BLaER1 (cell line): ENCODE data around the gene ADPRH.

Source experiments
- H3K27ac ChIP-seq: shearing (Covaris generic); formaldehyde crosslinking; 2 replicates; pipeline ENCODE4 v1.8.1; 2022
- H3K27me3 ChIP-seq: shearing (Covaris generic); formaldehyde crosslinking; 2 replicates; pipeline ENCODE4 v1.8.1; 2022
- H3K36me3 ChIP-seq: shearing (Covaris generic); formaldehyde crosslinking; 2 replicates; pipeline ENCODE4 v1.8.1; 2022
- H3K4me1 ChIP-seq: shearing (Covaris generic); formaldehyde crosslinking; 2 replicates; pipeline ENCODE4 v1.8.1; 2022
- H3K4me2 ChIP-seq: shearing (Covaris generic); formaldehyde crosslinking; 2 replicates; pipeline ENCODE4 v1.8.1; 2022
- H3K4me3 ChIP-seq: shearing (Covaris generic); formaldehyde crosslinking; 2 replicates; pipeline ENCODE4 v1.8.1; 2022
- H3K9ac ChIP-seq: shearing (Covaris generic); formaldehyde crosslinking; 2 replicates; pipeline ENCODE4 v1.8.1; 2022
- H3K9me3 ChIP-seq: shearing (Covaris generic); formaldehyde crosslinking; 2 replicates; pipeline ENCODE4 v1.8.1; 2022
- H4K20me1 ChIP-seq: shearing (Covaris generic); formaldehyde crosslinking; 2 replicates; pipeline ENCODE4 v1.8.1; 2022
- Cebpa-rat ChIP-seq: shearing (Covaris generic); IDR thresholded peaks from 2 replicates; pipeline ENCODE4 v1.8.1; 2022

Gene ADPRH

DNA sequence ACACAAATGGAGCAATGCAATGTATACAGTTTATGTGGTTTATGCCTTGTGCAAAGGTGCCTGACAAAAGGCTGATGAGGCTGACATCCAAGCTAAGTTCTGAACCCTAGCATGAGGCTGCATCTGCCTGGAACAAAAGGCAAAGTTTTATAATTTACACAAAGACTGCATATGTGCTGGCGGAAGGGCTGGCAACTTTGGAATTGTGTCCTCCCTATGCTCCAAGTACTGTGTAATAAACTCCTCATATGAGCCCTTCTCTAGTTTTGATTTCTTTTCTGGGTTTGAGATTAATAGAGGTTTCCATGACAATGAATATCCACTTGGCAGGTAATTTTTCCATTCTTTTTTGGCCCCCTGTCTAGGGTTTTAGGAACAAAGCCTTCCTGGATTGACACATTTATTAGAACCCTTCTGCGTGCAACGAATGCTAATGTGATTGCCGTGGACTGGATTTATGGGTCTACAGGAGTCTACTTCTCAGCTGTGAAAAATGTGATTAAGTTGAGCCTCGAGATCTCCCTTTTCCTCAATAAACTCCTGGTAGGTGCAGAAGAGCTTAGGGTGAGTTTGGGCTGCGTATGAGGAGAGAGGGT is 29.2 kb downstream of the ADPRH start:
- H3K36me3 ChIP-seq: no peaks in the 10 kb centered on the region
- H3K27ac ChIP-seq: no peak overlapping the region
- no peak overlapping the region for H3K4me2 ChIP-seq
- no peak overlapping the region for H3K9ac ChIP-seq
- H3K9me3 ChIP-seq: no peaks in the 10 kb centered on the region
- no peaks in the 10 kb centered on the region for H4K20me1 ChIP-seq
- H3K4me3 ChIP-seq: no peak overlapping the region
- no peaks in the 10 kb centered on the region for H3K4me1 ChIP-seq
- TF ChIP-seq Cebpa-rat: no peak
- H3K27me3 ChIP-seq: no peaks in the 10 kb centered on the region

DNA sequence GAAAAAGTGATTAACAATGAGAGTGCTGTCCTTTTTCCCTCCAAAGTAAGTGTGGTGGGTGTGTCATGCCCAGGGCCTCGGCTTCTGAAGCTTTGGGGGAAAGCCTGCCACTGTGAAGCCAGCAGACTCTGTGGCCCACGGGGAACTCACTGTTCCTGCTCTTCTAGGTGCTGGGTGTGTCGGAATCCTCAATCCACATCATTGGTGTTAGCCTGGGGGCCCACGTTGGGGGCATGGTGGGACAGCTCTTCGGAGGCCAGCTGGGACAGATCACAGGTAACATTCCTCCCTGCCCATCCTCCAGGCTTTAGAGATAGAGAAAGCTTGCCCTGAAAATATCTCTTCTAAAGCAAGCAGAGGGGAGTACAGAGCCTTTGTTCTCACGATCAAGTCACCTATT is 30.0 kb downstream of the ADPRH start:
- no peak for TF ChIP-seq Cebpa-rat
- Histone ChIP-seq H3K4me1 (no peaks in the 10 kb centered on the region), H3K36me3 (no peaks in the 10 kb centered on the region), H4K20me1 (no peaks in the 10 kb centered on the region), H3K9ac (no peak overlapping the region), H3K4me2 (no peak overlapping the region), H3K27ac (no peak overlapping the region), H3K9me3 (no peaks in the 10 kb centered on the region), H3K4me3 (no peak overlapping the region), H3K27me3 (no peaks in the 10 kb centered on the region)

DNA sequence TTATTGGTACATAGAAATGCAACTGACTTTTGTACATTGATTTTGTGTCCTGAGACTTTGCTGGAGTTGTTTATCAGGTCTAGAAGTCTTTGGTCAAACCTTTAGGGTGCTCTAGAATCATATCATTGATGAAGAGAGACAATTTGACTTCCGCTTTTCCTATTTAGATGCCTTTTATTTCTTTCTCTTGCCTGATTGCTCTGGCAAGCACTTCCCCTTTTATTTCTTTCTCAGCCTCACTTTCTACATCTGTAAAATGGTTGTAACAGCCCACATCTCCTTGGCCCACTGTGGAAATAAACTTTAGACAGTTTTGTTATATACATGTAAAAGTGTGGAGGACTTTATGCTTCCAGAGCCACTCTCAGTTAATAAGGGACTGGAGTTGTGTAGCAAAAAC is 32.4 kb downstream of the ADPRH start:
- Histone ChIP-seq H3K9ac (no peak overlapping the region), H3K27me3 (no peaks in the 10 kb centered on the region), H3K4me3 (no peak overlapping the region), H4K20me1 (no peaks in the 10 kb centered on the region), H3K4me1 (no peaks in the 10 kb centered on the region), H3K9me3 (no peaks in the 10 kb centered on the region), H3K27ac (no peak overlapping the region), H3K36me3 (no peaks in the 10 kb centered on the region), H3K4me2 (no peak overlapping the region)
- TF ChIP-seq Cebpa-rat: no peak

DNA sequence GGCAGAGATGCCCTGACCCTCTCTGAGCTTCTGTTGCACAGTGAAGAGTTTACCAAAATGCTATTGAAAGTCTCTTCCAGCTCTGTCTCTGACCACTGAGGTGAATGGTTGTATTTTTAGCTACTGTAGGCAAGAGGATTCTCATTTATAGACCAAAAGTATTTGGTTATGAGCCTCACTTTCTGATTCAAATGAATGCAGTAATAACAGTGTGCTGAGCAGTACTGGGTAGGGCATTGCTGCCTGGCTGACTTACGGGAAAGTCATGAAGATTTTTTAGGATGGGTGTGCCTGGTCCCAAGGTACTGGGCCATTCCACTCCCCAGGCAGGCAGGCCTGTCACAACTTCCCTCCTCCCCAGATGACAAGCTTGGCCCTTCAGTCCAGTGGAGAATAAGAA is 33.9 kb downstream of the ADPRH start:
- H3K36me3 ChIP-seq: no peaks in the 10 kb centered on the region
- H4K20me1 ChIP-seq: no peaks in the 10 kb centered on the region
- TF ChIP-seq Cebpa-rat: no peak
- no peak overlapping the region for H3K4me3 ChIP-seq
- no peaks in the 10 kb centered on the region for H3K27me3 ChIP-seq
- no peaks in the 10 kb centered on the region for H3K4me1 ChIP-seq
- no peak overlapping the region for H3K9ac ChIP-seq
- no peak overlapping the region for H3K4me2 ChIP-seq
- H3K9me3 ChIP-seq: no peaks in the 10 kb centered on the region
- H3K27ac ChIP-seq: no peak overlapping the region

DNA sequence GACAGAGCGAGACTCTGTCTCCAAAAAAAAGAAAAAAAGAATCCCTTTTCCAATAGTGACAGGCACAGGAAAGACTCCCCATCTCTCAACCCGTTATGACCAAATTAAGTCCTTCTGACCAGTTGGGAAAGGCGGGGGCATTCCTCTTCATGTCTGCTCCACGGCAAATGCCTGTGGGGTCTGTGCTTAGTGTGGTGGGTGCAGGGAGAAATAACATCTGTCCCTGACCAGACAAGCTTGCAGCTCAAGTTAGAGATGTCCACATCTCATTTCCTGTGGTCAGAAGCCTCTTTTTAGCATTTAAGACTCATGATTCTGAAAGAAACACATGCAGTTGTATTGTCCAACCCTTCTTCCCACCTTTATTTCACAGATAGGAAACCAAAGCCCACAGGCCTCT is 34.6 kb downstream of the ADPRH start:
- Histone ChIP-seq H3K9ac (no peak overlapping the region), H3K4me3 (no peak overlapping the region), H3K36me3 (no peaks in the 10 kb centered on the region), H3K27ac (no peak overlapping the region), H3K4me2 (no peak overlapping the region), H4K20me1 (no peaks in the 10 kb centered on the region), H3K4me1 (no peaks in the 10 kb centered on the region), H3K27me3 (no peaks in the 10 kb centered on the region), H3K9me3 (no peaks in the 10 kb centered on the region)
- no peak for TF ChIP-seq Cebpa-rat

- no peak for TF ChIP-seq Cebpa-rat
- no peak overlapping the region for H3K27ac ChIP-seq
- H3K36me3 ChIP-seq: no peaks in the 10 kb centered on the region
- H3K4me3 ChIP-seq: no peak overlapping the region
- H3K4me1 ChIP-seq: no peaks in the 10 kb centered on the region
- H3K9me3 ChIP-seq: no peaks in the 10 kb centered on the region
- no peak overlapping the region for H3K9ac ChIP-seq
- no peaks in the 10 kb centered on the region for H3K27me3 ChIP-seq
- H3K4me2 ChIP-seq: no peak overlapping the region
- H4K20me1 ChIP-seq: no peaks in the 10 kb centered on the region
Measured at GRCh38 chr3:119616056-119616455, 36.8 kb downstream of the ADPRH start.

DNA sequence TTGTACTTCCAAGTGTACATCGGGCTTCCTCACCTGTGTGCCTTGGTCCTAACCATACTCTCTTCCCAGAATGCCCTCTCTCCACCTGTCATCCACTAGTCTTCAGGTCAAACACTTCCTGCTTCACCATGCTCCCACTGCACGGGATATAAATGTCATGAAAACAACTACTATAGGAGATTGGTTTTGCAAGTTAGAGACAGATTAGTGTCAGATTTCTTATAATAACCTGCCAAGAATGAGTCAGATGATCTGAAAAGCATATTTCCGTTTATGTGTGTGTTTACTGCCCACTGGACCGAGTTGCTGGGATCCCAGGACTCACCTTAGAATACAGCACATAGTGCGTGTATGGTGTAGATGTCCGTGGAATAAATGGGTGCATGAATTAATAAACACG is 39.8 kb downstream of the ADPRH start:
- TF ChIP-seq Cebpa-rat: no peak
- no peak overlapping the region for H3K27ac ChIP-seq
- H3K36me3 ChIP-seq: no peaks in the 10 kb centered on the region
- H4K20me1 ChIP-seq: no peaks in the 10 kb centered on the region
- no peak overlapping the region for H3K9ac ChIP-seq
- H3K27me3 ChIP-seq: no peaks in the 10 kb centered on the region
- H3K9me3 ChIP-seq: no peaks in the 10 kb centered on the region
- no peak overlapping the region for H3K4me2 ChIP-seq
- no peak overlapping the region for H3K4me3 ChIP-seq
- no peaks in the 10 kb centered on the region for H3K4me1 ChIP-seq

- no peaks in the 10 kb centered on the region for H3K9me3 ChIP-seq
- H4K20me1 ChIP-seq: no peaks in the 10 kb centered on the region
- H3K27ac ChIP-seq: no peak overlapping the region
- no peak for TF ChIP-seq Cebpa-rat
- no peak overlapping the region for H3K4me3 ChIP-seq
- no peaks in the 10 kb centered on the region for H3K36me3 ChIP-seq
- no peak overlapping the region for H3K9ac ChIP-seq
- H3K4me1 ChIP-seq: no peaks in the 10 kb centered on the region
- no peaks in the 10 kb centered on the region for H3K27me3 ChIP-seq
- no peak overlapping the region for H3K4me2 ChIP-seq
Measured at GRCh38 chr3:119620899-119621298, 41.6 kb downstream of the ADPRH start.

DNA sequence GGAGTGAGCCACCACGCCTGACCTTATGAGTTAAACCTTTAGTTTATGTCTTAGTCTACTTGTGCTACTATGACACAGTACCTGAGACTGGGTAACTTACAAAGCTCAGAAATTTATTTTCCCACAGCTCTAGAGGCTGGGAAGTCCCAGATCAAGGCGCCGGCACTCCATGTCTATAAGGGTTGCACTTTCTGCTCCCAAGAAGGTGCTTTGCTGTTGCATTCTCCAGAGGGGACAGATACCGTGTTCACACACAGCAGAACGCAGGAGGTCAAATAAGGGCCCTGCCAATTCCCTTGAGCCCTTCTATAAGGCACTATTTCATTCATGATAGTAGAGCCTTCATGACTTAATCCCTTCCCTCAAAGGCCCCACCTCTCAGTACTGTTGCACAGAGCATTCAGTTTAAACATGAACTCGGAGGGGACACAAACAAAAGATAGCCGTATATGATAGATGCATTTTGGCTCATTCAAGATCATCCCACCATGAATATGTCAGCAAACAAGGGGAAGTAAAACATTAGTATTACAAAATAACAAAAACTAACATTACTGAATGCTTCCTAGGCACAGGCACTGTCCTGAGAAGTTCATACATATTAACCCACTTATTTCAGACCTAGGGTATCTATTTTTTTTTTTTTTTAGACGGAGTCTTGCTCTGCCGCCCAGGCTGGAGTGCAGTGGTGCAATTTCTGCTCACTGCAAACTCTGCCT is 44.9 kb downstream of the ADPRH start:
- no peaks in the 10 kb centered on the region for H3K27me3 ChIP-seq
- no peak for TF ChIP-seq Cebpa-rat
- no peak overlapping the region for H3K9ac ChIP-seq
- H3K4me2 ChIP-seq: no peak overlapping the region
- no peaks in the 10 kb centered on the region for H3K36me3 ChIP-seq
- no peaks in the 10 kb centered on the region for H3K9me3 ChIP-seq
- no peaks in the 10 kb centered on the region for H4K20me1 ChIP-seq
- no peak overlapping the region for H3K27ac ChIP-seq
- H3K4me1 ChIP-seq: no peaks in the 10 kb centered on the region
- no peak overlapping the region for H3K4me3 ChIP-seq

DNA sequence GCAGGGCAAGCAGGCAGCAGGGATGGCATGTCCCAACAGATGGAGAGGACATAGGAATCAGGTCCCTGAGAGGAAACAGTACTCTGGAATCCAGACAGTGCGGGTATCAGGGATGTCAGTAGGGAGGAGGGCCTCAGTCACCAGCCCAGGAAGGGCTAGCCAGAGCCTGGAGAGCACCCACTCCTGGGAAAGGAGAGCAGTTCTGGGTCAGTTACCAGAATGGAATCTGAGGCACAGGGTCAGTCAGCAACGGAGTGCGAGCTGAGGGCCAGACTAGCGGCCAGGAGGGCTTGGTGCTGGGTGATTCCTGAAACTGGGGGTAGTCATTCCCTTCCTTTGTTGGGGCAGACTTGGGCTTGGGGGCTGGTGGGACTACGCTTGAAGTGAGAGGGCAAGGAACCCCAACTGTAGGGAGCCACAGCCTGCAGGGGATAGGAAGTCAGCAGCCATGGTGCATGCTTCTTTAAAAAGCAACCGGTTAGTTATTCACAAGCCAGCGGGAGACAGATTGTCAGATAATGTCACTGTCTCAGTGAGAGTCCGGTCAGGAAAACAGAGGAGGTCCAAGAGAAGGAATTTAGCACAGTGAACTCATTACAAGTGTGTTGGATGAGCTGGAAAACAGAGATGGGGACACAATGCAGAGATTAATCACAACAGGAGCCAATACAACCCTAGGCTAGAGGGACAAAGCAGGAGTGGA is 46.3 kb downstream of the ADPRH start:
- Histone ChIP-seq H3K27me3 (no peaks in the 10 kb centered on the region), H3K9me3 (no peaks in the 10 kb centered on the region), H3K4me1 (no peaks in the 10 kb centered on the region), H3K4me3 (no peak overlapping the region), H3K4me2 (no peak overlapping the region), H3K36me3 (no peaks in the 10 kb centered on the region), H4K20me1 (no peaks in the 10 kb centered on the region), H3K27ac (no peak overlapping the region), H3K9ac (no peak overlapping the region)
- TF ChIP-seq Cebpa-rat: no peak
